WTC11 (cell line): ENCODE results near the gene NR4A3. TPM values are rescaled to one million over a fixed set of nuclear protein-coding genes. Genes with fewer than 3 reads are reported as not detected.

Experiments used
- ATAC-seq: fragments of 200-7000 bp; cut with Tn5 transposase; 2 replicates; pipeline ENCODE4 v1.10.0; 2021; ENCODE audit warnings: mild to moderate bottlenecking, moderate library complexity
- CTCF ChIA-PET: fragments of 300-600 bp; sonication (Branson Sonifier 250); formaldehyde crosslinking; loops from one replicate; lab custom pipeline; 2021; ENCODE audit warnings: antibody characterized with exemption; lab: Charles Lee
- POLR2A ChIA-PET: fragments of 350-600 bp; sonication (Branson Sonifier 250); formaldehyde crosslinking; loops from one replicate; lab custom pipeline; 2021; ENCODE audit warnings: antibody characterized with exemption; lab: Charles Lee
- DNase-seq: peaks from one replicate; pipeline ENCODE4 v3.0.0; 2021; ENCODE audit warnings: low spot score
- H3K27ac Mint-ChIP-seq: 2 replicates; pipeline ENCODE4 v1.8.0; 2021; ENCODE audit warnings: mixed read lengths
- H3K27me3 Mint-ChIP-seq: 2 replicates; pipeline ENCODE4 v1.8.0; 2021; ENCODE audit warnings: low read depth, mild to moderate bottlenecking, moderate library complexity, mixed read lengths
- H3K36me3 Mint-ChIP-seq: 2 replicates; pipeline ENCODE4 v1.8.0; 2021; ENCODE audit warnings: mixed read lengths
- H3K4me1 Mint-ChIP-seq: 2 replicates; pipeline ENCODE4 v1.8.0; 2022; ENCODE audit warnings: mixed read lengths
- H3K4me3 Mint-ChIP-seq: 2 replicates; pipeline ENCODE4 v1.8.0; 2021; ENCODE audit warnings: mild to moderate bottlenecking, moderate library complexity, mixed read lengths
- H3K9me3 Mint-ChIP-seq: 2 replicates; pipeline ENCODE4 v1.8.0; 2021; ENCODE audit warnings: mixed read lengths
- EMX1 ChIP-seq: fragments of 250-450 bp; sonication (Bioruptor Pico); IDR thresholded peaks from 2 replicates; pipeline ENCODE4 v1.8.0; 2021; ENCODE audit warnings: mild to moderate bottlenecking
- FOXK1 ChIP-seq: sonication (generic); formaldehyde crosslinking; IDR thresholded peaks from 2 replicates; pipeline ENCODE4 v1.8.0; 2022; ENCODE audit warnings: mild to moderate bottlenecking, moderate library complexity, missing genetic modification reagents
- GABPB1 ChIP-seq: sonication (generic); formaldehyde crosslinking; IDR thresholded peaks from 2 replicates; pipeline ENCODE4 v1.8.1; 2023; ENCODE audit warnings: mild to moderate bottlenecking, missing genetic modification reagents
- IRF2 ChIP-seq: sonication (generic); formaldehyde crosslinking; IDR thresholded peaks from 2 replicates; pipeline ENCODE4 v1.8.0; 2022; ENCODE audit warnings: low read depth, missing genetic modification reagents, borderline replicate concordance
- KAT7 ChIP-seq: sonication (generic); formaldehyde crosslinking; IDR thresholded peaks from 2 replicates; pipeline ENCODE4 v1.8.1; 2023; ENCODE audit warnings: missing genetic modification reagents, mild to moderate bottlenecking, borderline replicate concordance
- NFYB ChIP-seq: sonication (generic); formaldehyde crosslinking; conservative IDR thresholded peaks from 2 replicates; pipeline ENCODE4 v1.8.0; 2022; ENCODE audit warnings: low read depth, missing genetic modification reagents
- SP1 ChIP-seq: sonication (generic); formaldehyde crosslinking; conservative IDR thresholded peaks from 2 replicates; pipeline ENCODE4 v1.8.1; 2022; ENCODE audit warnings: missing genetic modification reagents
- ZBTB21 ChIP-seq: sonication (generic); formaldehyde crosslinking; IDR thresholded peaks from 2 replicates; pipeline ENCODE4 v1.8.1; 2023; ENCODE audit warnings: mild to moderate bottlenecking, missing genetic modification reagents, borderline replicate concordance
- ZNF396 ChIP-seq: fragments of 250-450 bp; sonication (Bioruptor Pico); IDR thresholded peaks from 2 replicates; pipeline ENCODE4 v1.8.0; 2021; ENCODE audit warnings: mild to moderate bottlenecking, moderate library complexity, borderline replicate concordance
- total RNA-seq: library from RNA; stranded (reverse); gene quantifications from 3 replicates; pipeline ENCODE4 v1.2.3, GENCODE V29; 2021
- TF ChIP-seq, protein P1 (sequence below): sonication (generic); formaldehyde crosslinking; IDR thresholded peaks from 2 replicates; pipeline ENCODE4 v1.8.1; 2022; ENCODE audit warnings: low read depth, missing genetic modification reagents, borderline replicate concordance
- TF ChIP-seq, protein P2 (sequence below): fragments of 250-450 bp; sonication (Bioruptor Pico); IDR thresholded peaks from 2 replicates; pipeline ENCODE4 v1.9.0; 2021; ENCODE audit warnings: mild to moderate bottlenecking, borderline replicate concordance
- TF ChIP-seq, protein P3 (sequence below): sonication (generic); formaldehyde crosslinking; IDR thresholded peaks from 2 replicates; pipeline ENCODE4 v1.8.0; 2023; ENCODE audit warnings: mild to moderate bottlenecking, missing genetic modification reagents
- TF ChIP-seq, protein P4 (sequence below): sonication (generic); formaldehyde crosslinking; IDR thresholded peaks from 2 replicates; pipeline ENCODE4 v1.8.1; 2023; ENCODE audit warnings: mild to moderate bottlenecking, missing genetic modification reagents
- TF ChIP-seq, protein P5 (sequence below): sonication (generic); formaldehyde crosslinking; IDR thresholded peaks from 2 replicates; pipeline ENCODE4 v1.8.1; 2023; ENCODE audit warnings: mild to moderate bottlenecking, missing genetic modification reagents, moderate library complexity
- TF ChIP-seq, protein P6 (sequence below): sonication (generic); formaldehyde crosslinking; conservative IDR thresholded peaks from 2 replicates; pipeline ENCODE4 v1.8.1; 2023; ENCODE audit warnings: mild to moderate bottlenecking, low read depth, missing genetic modification reagents, moderate library complexity
- TF ChIP-seq, protein P7 (sequence below): sonication (generic); formaldehyde crosslinking; IDR thresholded peaks from 2 replicates; pipeline ENCODE4 v1.8.0; 2023; ENCODE audit warnings: missing genetic modification reagents, mild to moderate bottlenecking, borderline replicate concordance
- TF ChIP-seq, protein P8 (sequence below): sonication (generic); formaldehyde crosslinking; conservative IDR thresholded peaks from 2 replicates; pipeline ENCODE4 v1.8.1; 2022; ENCODE audit warnings: mild to moderate bottlenecking, missing genetic modification reagents

The NR4A3 gene
- total RNA-seq, 1 experiment from 2014 or later, result 0.57 TPM

DNA sequence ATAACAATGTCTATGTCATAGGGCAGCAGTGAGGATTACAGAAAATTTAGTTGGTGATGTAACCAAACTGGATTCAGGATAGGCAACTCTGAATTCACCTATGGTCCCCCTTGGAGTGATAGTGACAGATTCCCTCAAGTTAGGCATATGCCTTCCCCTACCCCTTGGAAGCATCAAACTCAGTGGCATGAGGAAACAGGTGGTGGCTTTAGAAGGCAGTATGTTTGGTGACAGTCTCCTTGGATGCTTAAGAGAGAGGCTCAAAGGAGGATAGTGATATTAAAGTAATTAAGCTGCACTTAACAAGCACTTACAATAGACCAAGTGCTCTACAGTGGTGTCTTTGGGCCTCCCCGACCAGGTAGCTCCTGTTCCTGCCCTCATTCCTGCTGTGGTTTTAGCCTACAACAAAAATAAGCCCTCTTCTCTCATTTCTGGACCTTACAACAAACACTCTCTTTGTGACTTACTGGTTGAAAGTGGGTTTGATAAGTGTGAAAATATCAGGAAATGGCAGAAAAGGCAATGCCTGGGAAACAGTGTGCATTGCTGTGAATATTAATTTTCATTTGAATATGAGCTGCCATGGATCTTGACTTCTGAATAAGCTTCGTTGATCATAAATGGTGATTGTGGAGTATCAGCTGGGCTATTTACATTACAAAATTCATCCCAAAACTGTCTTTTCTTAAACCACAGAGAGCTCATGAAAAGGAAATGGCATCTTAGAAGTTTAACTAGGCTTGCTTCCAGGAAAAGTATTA, 29.2 kb downstream of the NR4A3 start:
- Mint-ChIP-seq H3K36me3 (no peaks in the 10 kb centered on the region), H3K27me3 (no peaks in the 10 kb centered on the region), H3K4me1 (peaks cover 12% of the 10 kb centered on the region), H3K4me3 (no peak overlapping the region), H3K9me3 (no peaks in the 10 kb centered on the region), H3K27ac (no peak overlapping the region)
- no peak for ATAC-seq
- no peak for DNase-seq
- CTCF ChIA-PET, result no interaction called here
- POLR2A ChIA-PET, result no interaction called here
- TF ChIP-seq, protein P1, sequence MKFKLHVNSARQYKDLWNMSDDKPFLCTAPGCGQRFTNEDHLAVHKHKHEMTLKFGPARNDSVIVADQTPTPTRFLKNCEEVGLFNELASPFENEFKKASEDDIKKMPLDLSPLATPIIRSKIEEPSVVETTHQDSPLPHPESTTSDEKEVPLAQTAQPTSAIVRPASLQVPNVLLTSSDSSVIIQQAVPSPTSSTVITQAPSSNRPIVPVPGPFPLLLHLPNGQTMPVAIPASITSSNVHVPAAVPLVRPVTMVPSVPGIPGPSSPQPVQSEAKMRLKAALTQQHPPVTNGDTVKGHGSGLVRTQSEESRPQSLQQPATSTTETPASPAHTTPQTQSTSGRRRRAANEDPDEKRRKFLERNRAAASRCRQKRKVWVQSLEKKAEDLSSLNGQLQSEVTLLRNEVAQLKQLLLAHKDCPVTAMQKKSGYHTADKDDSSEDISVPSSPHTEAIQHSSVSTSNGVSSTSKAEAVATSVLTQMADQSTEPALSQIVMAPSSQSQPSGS (CRISPR knock-in tag), result no peak
- TF ChIP-seq, protein P2, sequence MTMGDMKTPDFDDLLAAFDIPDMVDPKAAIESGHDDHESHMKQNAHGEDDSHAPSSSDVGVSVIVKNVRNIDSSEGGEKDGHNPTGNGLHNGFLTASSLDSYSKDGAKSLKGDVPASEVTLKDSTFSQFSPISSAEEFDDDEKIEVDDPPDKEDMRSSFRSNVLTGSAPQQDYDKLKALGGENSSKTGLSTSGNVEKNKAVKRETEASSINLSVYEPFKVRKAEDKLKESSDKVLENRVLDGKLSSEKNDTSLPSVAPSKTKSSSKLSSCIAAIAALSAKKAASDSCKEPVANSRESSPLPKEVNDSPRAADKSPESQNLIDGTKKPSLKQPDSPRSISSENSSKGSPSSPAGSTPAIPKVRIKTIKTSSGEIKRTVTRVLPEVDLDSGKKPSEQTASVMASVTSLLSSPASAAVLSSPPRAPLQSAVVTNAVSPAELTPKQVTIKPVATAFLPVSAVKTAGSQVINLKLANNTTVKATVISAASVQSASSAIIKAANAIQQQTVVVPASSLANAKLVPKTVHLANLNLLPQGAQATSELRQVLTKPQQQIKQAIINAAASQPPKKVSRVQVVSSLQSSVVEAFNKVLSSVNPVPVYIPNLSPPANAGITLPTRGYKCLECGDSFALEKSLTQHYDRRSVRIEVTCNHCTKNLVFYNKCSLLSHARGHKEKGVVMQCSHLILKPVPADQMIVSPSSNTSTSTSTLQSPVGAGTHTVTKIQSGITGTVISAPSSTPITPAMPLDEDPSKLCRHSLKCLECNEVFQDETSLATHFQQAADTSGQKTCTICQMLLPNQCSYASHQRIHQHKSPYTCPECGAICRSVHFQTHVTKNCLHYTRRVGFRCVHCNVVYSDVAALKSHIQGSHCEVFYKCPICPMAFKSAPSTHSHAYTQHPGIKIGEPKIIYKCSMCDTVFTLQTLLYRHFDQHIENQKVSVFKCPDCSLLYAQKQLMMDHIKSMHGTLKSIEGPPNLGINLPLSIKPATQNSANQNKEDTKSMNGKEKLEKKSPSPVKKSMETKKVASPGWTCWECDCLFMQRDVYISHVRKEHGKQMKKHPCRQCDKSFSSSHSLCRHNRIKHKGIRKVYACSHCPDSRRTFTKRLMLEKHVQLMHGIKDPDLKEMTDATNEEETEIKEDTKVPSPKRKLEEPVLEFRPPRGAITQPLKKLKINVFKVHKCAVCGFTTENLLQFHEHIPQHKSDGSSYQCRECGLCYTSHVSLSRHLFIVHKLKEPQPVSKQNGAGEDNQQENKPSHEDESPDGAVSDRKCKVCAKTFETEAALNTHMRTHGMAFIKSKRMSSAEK, result no peak
- TF ChIP-seq NFYB (no peak), IRF2 (CRISPR knock-in tag) (no peak), KAT7 (CRISPR knock-in tag) (no peak), FOXK1 (CRISPR knock-in tag) (no peak), ZBTB21 (CRISPR knock-in tag) (no peak), GABPB1 (CRISPR knock-in tag) (no peak), SP1 (CRISPR knock-in tag) (no peak), EMX1 (no peak), ZNF396 (no peak)
- TF ChIP-seq, protein P3, sequence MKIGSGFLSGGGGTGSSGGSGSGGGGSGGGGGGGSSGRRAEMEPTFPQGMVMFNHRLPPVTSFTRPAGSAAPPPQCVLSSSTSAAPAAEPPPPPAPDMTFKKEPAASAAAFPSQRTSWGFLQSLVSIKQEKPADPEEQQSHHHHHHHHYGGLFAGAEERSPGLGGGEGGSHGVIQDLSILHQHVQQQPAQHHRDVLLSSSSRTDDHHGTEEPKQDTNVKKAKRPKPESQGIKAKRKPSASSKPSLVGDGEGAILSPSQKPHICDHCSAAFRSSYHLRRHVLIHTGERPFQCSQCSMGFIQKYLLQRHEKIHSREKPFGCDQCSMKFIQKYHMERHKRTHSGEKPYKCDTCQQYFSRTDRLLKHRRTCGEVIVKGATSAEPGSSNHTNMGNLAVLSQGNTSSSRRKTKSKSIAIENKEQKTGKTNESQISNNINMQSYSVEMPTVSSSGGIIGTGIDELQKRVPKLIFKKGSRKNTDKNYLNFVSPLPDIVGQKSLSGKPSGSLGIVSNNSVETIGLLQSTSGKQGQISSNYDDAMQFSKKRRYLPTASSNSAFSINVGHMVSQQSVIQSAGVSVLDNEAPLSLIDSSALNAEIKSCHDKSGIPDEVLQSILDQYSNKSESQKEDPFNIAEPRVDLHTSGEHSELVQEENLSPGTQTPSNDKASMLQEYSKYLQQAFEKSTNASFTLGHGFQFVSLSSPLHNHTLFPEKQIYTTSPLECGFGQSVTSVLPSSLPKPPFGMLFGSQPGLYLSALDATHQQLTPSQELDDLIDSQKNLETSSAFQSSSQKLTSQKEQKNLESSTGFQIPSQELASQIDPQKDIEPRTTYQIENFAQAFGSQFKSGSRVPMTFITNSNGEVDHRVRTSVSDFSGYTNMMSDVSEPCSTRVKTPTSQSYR (CRISPR knock-in tag), result no peak
- TF ChIP-seq, protein P4, sequence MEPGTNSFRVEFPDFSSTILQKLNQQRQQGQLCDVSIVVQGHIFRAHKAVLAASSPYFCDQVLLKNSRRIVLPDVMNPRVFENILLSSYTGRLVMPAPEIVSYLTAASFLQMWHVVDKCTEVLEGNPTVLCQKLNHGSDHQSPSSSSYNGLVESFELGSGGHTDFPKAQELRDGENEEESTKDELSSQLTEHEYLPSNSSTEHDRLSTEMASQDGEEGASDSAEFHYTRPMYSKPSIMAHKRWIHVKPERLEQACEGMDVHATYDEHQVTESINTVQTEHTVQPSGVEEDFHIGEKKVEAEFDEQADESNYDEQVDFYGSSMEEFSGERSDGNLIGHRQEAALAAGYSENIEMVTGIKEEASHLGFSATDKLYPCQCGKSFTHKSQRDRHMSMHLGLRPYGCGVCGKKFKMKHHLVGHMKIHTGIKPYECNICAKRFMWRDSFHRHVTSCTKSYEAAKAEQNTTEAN (CRISPR knock-in tag), result no peak
- TF ChIP-seq, protein P5, sequence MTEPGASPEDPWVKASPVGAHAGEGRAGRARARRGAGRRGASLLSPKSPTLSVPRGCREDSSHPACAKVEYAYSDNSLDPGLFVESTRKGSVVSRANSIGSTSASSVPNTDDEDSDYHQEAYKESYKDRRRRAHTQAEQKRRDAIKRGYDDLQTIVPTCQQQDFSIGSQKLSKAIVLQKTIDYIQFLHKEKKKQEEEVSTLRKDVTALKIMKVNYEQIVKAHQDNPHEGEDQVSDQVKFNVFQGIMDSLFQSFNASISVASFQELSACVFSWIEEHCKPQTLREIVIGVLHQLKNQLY (CRISPR knock-in tag), result no peak
- TF ChIP-seq, protein P6, sequence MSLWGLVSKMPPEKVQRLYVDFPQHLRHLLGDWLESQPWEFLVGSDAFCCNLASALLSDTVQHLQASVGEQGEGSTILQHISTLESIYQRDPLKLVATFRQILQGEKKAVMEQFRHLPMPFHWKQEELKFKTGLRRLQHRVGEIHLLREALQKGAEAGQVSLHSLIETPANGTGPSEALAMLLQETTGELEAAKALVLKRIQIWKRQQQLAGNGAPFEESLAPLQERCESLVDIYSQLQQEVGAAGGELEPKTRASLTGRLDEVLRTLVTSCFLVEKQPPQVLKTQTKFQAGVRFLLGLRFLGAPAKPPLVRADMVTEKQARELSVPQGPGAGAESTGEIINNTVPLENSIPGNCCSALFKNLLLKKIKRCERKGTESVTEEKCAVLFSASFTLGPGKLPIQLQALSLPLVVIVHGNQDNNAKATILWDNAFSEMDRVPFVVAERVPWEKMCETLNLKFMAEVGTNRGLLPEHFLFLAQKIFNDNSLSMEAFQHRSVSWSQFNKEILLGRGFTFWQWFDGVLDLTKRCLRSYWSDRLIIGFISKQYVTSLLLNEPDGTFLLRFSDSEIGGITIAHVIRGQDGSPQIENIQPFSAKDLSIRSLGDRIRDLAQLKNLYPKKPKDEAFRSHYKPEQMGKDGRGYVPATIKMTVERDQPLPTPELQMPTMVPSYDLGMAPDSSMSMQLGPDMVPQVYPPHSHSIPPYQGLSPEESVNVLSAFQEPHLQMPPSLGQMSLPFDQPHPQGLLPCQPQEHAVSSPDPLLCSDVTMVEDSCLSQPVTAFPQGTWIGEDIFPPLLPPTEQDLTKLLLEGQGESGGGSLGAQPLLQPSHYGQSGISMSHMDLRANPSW, result no peak
- TF ChIP-seq, protein P7, sequence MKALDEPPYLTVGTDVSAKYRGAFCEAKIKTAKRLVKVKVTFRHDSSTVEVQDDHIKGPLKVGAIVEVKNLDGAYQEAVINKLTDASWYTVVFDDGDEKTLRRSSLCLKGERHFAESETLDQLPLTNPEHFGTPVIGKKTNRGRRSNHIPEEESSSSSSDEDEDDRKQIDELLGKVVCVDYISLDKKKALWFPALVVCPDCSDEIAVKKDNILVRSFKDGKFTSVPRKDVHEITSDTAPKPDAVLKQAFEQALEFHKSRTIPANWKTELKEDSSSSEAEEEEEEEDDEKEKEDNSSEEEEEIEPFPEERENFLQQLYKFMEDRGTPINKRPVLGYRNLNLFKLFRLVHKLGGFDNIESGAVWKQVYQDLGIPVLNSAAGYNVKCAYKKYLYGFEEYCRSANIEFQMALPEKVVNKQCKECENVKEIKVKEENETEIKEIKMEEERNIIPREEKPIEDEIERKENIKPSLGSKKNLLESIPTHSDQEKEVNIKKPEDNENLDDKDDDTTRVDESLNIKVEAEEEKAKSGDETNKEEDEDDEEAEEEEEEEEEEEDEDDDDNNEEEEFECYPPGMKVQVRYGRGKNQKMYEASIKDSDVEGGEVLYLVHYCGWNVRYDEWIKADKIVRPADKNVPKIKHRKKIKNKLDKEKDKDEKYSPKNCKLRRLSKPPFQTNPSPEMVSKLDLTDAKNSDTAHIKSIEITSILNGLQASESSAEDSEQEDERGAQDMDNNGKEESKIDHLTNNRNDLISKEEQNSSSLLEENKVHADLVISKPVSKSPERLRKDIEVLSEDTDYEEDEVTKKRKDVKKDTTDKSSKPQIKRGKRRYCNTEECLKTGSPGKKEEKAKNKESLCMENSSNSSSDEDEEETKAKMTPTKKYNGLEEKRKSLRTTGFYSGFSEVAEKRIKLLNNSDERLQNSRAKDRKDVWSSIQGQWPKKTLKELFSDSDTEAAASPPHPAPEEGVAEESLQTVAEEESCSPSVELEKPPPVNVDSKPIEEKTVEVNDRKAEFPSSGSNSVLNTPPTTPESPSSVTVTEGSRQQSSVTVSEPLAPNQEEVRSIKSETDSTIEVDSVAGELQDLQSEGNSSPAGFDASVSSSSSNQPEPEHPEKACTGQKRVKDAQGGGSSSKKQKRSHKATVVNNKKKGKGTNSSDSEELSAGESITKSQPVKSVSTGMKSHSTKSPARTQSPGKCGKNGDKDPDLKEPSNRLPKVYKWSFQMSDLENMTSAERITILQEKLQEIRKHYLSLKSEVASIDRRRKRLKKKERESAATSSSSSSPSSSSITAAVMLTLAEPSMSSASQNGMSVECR (CRISPR knock-in tag), result no peak
- TF ChIP-seq, protein P8, sequence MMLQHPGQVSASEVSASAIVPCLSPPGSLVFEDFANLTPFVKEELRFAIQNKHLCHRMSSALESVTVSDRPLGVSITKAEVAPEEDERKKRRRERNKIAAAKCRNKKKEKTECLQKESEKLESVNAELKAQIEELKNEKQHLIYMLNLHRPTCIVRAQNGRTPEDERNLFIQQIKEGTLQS (CRISPR knock-in tag), result no peak
